G401.6 (cell line): Measurements from ENCODE around the gene ACVR1.

Experiments used
- FAIRE-seq: peaks from 2 replicates; lab custom pipeline; 2012; peaks lifted over from hg19 to GRCh38; lab: Jason Lieb, UNC

Gene ACVR1

GRCh38 chr2:157696036-157696435 lies 180.1 kb downstream of the ACVR1 start:
- no peak for FAIRE-seq

- FAIRE-seq: no peak
Measured at GRCh38 chr2:157692768-157693167, 183.4 kb downstream of the ACVR1 start.

GRCh38 chr2:157691695-157692094 lies 184.4 kb downstream of the ACVR1 start:
- no peak for FAIRE-seq

- no peak for FAIRE-seq
Measured at GRCh38 chr2:157691131-157691530, 185.0 kb downstream of the ACVR1 start.
